Loucy (cell line): ENCODE data around the gene LDHAL6B.

Source experiments
- H2AFZ ChIP-seq: fragments of 200-600 bp; sonication (generic); 2 replicates; pipeline ENCODE4 v1.6.0; 2016; ENCODE audit warnings: antibody characterized with exemption, mild to moderate bottlenecking, low read length, moderate library complexity
- H3F3A ChIP-seq: fragments of 200-600 bp; 2 replicates; pipeline ENCODE4 v1.6.0; 2016; ENCODE audit warnings: antibody characterized with exemption, low read depth, mild to moderate bottlenecking
- H3K27me3 ChIP-seq: fragments of 200-600 bp; sonication (generic); 2 replicates; pipeline ENCODE4 v1.6.1; 2014; ENCODE audit warnings: low read length, mild to moderate bottlenecking; ENCODE audit not compliant: insufficient read depth, poor library complexity, severe bottlenecking
- H3K36me3 ChIP-seq: fragments of 200-600 bp; sonication (generic); 2 replicates; pipeline ENCODE4 v1.6.1; 2016; ENCODE audit warnings: low read length; ENCODE audit not compliant: insufficient read depth
- H3K4me1 ChIP-seq: fragments of 200-600 bp; sonication (generic); 2 replicates; pipeline ENCODE4 v1.5.1; 2014; ENCODE audit warnings: low read length, mild to moderate bottlenecking; ENCODE audit not compliant: insufficient read depth, poor library complexity, severe bottlenecking
- H3K4me2 ChIP-seq: fragments of 200-600 bp; sonication (generic); 2 replicates; pipeline ENCODE4 v1.6.0; 2014; ENCODE audit warnings: antibody characterized with exemption, low read length, low read depth, mild to moderate bottlenecking; ENCODE audit not compliant: poor library complexity, severe bottlenecking
- H3K4me3 ChIP-seq: fragments of 200-600 bp; sonication (generic); 2 replicates; pipeline ENCODE4 v1.5.1; 2014; ENCODE audit warnings: low read length, mild to moderate bottlenecking, mixed read lengths; ENCODE audit not compliant: poor library complexity, severe bottlenecking
- H3K79me2 ChIP-seq: fragments of 200-600 bp; sonication (generic); 2 replicates; pipeline ENCODE4 v1.6.1; 2014; ENCODE audit warnings: low read length; ENCODE audit not compliant: insufficient read depth
- H3K9ac ChIP-seq: fragments of 200-600 bp; sonication (generic); 2 replicates; pipeline ENCODE4 v1.6.0; 2014; ENCODE audit warnings: mild to moderate bottlenecking, low read depth, low read length, moderate library complexity; ENCODE audit not compliant: poor library complexity, severe bottlenecking
- H3K9me2 ChIP-seq: fragments of 200-600 bp; sonication (generic); replicated peaks from 2 replicates; pipeline ENCODE4 v1.6.1; 2016; ENCODE audit warnings: low read depth, low read length, mixed read lengths
- H3K9me3 ChIP-seq: fragments of 200-600 bp; sonication (generic); 2 replicates; pipeline ENCODE4 v1.6.1; 2014; ENCODE audit warnings: mild to moderate bottlenecking, antibody characterized with exemption, low read length, low read depth; ENCODE audit not compliant: insufficient read depth
- H4K20me1 ChIP-seq: fragments of 200-600 bp; sonication (generic); 2 replicates; pipeline ENCODE4 v1.6.0; 2014; ENCODE audit warnings: antibody characterized with exemption, low read length, mild to moderate bottlenecking; ENCODE audit not compliant: insufficient read depth, poor library complexity, severe bottlenecking
- CTCF ChIP-seq: fragments of 200-600 bp; sonication (generic); conservative IDR thresholded peaks from 2 replicates; pipeline ENCODE4 v1.5.1; 2014; ENCODE audit warnings: mild to moderate bottlenecking, antibody characterized with exemption, low read length
- EZH2phosphoT487 ChIP-seq: fragments of 200-600 bp; IDR thresholded peaks from 2 replicates; pipeline ENCODE4 v1.6.1; 2018; ENCODE audit warnings: antibody characterized with exemption, mild to moderate bottlenecking, moderate library complexity, borderline replicate concordance

Gene LDHAL6B

DNA sequence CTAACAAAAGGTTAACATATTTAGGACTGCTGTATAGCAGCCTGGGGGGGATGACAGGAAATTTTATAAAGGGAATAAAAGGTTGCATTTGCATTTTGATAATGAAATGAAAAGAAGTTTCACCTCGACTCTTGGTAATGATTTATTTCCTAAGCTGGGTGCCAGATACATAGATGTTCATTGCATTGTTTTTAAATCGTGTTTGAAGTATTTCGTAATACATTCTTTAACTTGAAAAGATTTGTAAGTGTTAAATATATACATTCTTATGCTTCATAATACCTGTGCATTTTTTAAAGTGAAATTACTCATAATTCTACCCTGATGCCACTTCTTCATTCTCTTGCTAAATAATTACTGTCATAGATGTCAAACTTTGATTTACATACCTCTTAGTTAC, 22.8 kb downstream of the LDHAL6B start:
- Histone ChIP-seq H2AFZ (no peak overlapping the region), H4K20me1 (no peaks in the 10 kb centered on the region), H3K4me1 (no peaks in the 10 kb centered on the region), H3K27me3 (no peaks in the 10 kb centered on the region), H3K4me2 (no peak overlapping the region), H3K4me3 (no peak overlapping the region), H3K9ac (no peak overlapping the region), H3K9me2 (no peaks in the 10 kb centered on the region), H3K79me2 (no peaks in the 10 kb centered on the region), H3F3A (no peaks in the 10 kb centered on the region), H3K9me3 (no peaks in the 10 kb centered on the region), H3K36me3 (no peaks in the 10 kb centered on the region)
- TF ChIP-seq EZH2phosphoT487 (no peak), CTCF (no peak)

DNA sequence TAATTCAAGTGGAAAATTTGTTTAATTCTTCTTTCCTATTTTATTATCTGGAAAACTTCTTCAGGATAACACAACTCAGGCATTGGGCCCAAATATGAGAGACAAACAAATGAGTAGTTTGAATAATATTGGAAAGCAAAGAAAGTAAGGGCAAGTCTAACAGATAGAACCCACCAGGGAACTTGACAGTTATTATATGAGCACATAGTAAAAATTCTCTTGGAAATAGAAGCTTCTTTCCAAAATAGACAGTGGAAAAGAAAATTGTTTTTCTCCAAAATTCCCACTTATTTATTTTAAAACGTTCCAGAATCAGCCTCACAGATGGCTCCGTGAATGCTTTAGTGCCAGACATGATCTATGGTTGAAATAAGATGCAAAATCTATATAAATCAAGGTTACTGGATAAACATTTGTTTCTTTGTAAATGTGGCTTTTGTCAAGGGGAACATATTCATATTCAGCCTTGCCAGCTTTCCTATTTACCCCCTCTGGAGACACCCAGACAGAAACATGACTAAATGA, 23.9 kb downstream of the LDHAL6B start:
- Histone ChIP-seq H3K27me3 (no peaks in the 10 kb centered on the region), H3K4me3 (no peak overlapping the region), H3K9ac (no peak overlapping the region), H3K9me3 (no peaks in the 10 kb centered on the region), H3K4me1 (no peaks in the 10 kb centered on the region), H2AFZ (no peak overlapping the region), H3K36me3 (no peaks in the 10 kb centered on the region), H4K20me1 (no peaks in the 10 kb centered on the region), H3K4me2 (no peak overlapping the region), H3K79me2 (no peaks in the 10 kb centered on the region), H3K9me2 (no peaks in the 10 kb centered on the region), H3F3A (no peaks in the 10 kb centered on the region)
- TF ChIP-seq CTCF (no peak), EZH2phosphoT487 (no peak)

DNA sequence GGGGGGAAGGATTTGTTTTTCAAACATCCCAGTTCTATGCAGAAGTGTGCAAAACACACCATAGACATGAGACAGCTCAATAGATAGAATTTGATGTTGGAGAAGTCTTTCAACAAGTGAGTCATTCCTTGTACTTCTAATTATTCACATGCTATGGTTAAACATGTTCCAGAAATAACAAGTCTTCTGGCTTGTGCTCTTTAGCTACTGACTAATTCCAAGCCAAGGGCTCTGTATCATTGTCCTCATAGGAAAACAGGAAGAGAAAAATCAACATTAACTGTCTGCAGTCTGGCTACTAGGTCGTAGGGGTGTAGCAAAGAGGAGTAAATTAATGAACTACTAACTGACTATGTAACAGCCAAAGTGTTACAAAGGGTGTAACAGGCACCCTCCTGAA, 25.8 kb downstream of the LDHAL6B start:
- Histone ChIP-seq H2AFZ (no peak overlapping the region), H3K27me3 (no peaks in the 10 kb centered on the region), H3K4me2 (no peak overlapping the region), H3K4me3 (no peak overlapping the region), H3K9ac (no peak overlapping the region), H4K20me1 (no peaks in the 10 kb centered on the region), H3K79me2 (no peaks in the 10 kb centered on the region), H3K9me3 (no peaks in the 10 kb centered on the region), H3K36me3 (no peaks in the 10 kb centered on the region), H3K9me2 (no peaks in the 10 kb centered on the region), H3K4me1 (no peaks in the 10 kb centered on the region), H3F3A (no peaks in the 10 kb centered on the region)
- no peak for TF ChIP-seq EZH2phosphoT487
- TF ChIP-seq CTCF = no peak
